Activated CD4-positive, alpha-beta T cell treated with anti-CD3 and anti-CD28 coated beads, Interleukin-2, amount 50 U/mL, for 1 hour (primary cell): ENCODE data around the gene CPLANE2.
"Not testable (repeated sequence)": the region's sequence is repeated elsewhere in the genome, so short reads cannot be mapped to it uniquely, and the experiment has no call there.

ENCODE experiments used
- DNase-seq: peaks from one replicate; pipeline ENCODE4 v3.0.0-alpha.2; 2020

Gene CPLANE2

GRCh38 chr1:16229976-16230740, 6.8 kb downstream of the CPLANE2 start:
- DNase-seq = no peak

GRCh38 chr1:16226490-16227179, 10.3 kb downstream of the CPLANE2 start:
- no peak for DNase-seq

DNA sequence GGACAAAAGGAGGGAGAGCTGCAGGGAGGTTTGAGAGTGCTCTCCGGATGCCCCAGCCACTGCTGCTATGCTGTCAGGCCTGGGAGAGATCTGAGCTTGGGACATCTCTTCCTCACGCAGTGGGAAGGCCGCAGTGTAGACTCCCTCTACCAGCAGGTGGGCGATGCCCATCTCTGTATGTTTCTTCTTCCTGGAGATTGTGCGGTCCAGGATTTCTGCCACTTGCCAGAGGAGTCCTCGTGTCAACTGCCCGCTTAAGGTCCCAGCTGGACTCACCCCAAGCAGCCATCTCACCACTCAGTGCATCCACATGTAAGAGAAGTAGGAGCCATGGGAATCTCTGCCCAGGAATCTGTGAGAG, 10.9 kb downstream of the CPLANE2 start:
- DNase-seq = no peak

- DNase-seq = no peak
Observed at GRCh38 chr1:16224472-16224871, 12.5 kb downstream of the CPLANE2 start.

- not testable (repeated sequence) for DNase-seq
Observed at GRCh38 chr1:16222716-16223115, 14.3 kb downstream of the CPLANE2 start.

DNA sequence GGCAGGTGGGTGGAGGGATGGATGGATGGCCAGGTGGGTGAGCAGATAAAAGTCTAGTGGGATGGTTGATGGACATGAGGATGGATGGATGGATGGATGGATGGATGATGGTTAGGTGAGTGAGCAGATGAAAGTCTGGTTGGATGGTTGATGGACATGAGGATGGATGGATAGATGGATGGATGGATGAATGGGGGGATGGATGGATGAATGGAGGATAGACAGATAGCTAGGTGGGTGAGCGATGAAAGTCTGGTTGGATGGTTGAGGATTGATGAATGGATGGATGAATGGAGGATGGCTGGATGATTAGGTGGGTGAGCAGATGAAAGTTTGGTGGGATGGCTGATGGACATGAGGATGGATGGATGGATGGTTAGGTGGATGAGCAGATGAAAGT, 15.5 kb downstream of the CPLANE2 start:
- no peak for DNase-seq

DNA sequence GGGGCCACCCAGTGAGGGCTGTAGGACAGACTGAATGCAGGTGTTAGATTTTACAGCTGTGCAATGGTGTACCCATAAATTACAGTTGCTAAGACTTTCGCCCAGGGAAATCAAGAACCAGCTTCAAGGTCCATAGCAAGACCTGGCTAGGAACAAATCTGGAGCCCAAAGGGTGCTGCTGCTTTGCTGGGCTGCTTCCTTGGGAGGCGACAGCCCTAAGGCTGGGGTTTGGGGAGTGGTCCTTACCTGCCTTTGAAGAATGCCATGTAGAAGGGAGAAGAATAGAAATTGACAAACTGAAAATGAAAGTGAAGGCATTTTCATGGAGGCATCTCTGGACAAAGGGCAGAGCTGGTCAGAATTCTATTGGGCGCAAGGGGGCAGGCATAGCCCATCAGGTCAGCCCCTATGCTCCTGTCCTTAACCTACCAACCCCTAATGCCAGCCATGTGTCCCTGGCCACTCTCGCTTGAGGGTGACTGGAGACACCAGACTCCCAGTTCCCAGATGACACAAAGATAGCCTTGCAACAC, 16.9 kb downstream of the CPLANE2 start:
- DNase-seq = no peak

DNA sequence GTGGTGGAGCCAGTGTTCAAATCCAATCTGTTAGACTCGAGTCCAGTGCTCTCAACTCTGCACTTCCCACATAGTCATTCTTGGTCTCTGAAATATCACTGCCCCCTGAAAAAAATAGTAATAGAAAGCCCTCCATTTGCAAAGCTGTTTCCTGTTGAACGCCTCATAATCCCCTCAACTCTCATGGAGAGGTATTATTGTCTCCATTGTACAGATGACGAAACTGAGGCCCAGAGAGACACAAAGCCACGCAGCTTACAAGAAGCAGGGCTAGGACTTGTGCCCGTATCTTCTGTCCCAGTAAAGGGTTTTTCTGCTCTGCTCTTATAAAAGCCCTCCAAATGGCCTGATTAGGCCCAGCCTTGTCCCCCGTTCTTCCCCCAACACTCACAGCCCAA, 18.3 kb downstream of the CPLANE2 start:
- DNase-seq = no peak

- DNase-seq = no peak
Observed at GRCh38 chr1:16218014-16218673, 18.8 kb downstream of the CPLANE2 start.

DNA sequence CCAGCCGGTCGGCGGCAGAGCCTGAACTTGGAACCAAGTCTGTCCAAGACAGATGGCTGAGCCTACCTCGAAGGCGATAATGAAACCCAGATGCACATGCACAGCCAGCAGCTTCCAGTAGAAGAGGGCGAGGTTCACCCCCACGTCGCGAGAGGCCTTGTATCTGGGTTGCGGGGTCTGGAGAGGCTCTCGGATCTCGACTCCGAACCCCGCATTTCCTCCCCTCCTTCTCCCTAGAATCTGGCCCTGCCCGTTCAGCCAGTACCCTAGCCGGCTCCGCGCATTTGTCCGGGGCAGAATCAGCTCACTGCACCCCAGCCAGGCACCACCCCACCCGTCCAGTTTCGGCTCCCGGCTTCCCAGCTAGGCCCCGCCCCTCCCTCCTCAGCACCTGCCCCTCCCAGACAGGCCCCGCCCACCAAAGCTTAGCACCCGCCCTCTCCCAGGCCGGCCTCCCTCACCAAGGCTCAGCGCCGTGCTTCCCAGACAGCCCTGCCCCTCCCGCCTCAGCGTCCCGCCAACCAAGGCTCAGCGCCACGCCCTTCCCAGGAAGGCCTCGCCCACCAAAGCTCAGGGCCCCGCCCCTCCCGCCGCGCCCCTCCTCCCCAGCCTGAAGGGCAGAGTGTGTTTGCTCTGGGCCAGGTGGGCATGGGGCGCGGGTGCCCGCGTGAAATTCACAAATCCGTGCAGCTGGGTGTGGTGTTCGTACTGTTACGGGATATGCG, 19.8 kb downstream of the CPLANE2 start:
- peak; percentile 94 for DNase-seq

- peak; percentile 46 for DNase-seq
Observed at GRCh38 chr1:16215882-16216753, 20.9 kb downstream of the CPLANE2 start.

- DNase-seq = not testable (repeated sequence)
Observed at GRCh38 chr1:16215240-16215639, 21.7 kb downstream of the CPLANE2 start.

GRCh38 chr1:16213544-16213943, 23.4 kb downstream of the CPLANE2 start:
- not testable (repeated sequence) for DNase-seq

DNA sequence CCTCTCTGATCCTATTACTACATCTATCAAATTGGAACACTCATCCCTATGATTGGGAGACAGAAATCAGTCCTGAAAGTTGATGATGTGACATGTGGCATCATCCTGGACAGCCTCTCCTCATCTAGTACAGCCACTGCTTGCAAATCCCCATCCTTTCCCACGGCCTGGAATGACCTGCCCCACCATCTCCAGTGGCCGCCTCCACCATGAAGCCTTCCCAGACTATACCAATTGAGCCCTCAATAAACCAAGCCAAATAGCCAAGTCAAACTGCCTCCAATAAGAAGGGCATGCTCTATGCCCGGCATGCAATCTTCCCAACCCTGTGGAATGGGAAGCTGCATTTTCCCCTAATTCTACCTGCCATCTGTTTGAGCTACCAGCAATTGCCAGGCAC, 24.0 kb downstream of the CPLANE2 start:
- DNase-seq = no peak

GRCh38 chr1:16212251-16212961, 24.6 kb downstream of the CPLANE2 start, which contains the start of gene ARHGEF19:
ARHGEF19 (minus strand) TSS chr1:16212652; CDS start chr1:16209054, 3,598 bp downstream.
- DNase-seq = no peak

GRCh38 chr1:16211824-16212223, 25.2 kb downstream of the CPLANE2 start:
- no peak for DNase-seq

GRCh38 chr1:16210581-16210980, 26.4 kb downstream of the CPLANE2 start:
- DNase-seq = no peak

DNA sequence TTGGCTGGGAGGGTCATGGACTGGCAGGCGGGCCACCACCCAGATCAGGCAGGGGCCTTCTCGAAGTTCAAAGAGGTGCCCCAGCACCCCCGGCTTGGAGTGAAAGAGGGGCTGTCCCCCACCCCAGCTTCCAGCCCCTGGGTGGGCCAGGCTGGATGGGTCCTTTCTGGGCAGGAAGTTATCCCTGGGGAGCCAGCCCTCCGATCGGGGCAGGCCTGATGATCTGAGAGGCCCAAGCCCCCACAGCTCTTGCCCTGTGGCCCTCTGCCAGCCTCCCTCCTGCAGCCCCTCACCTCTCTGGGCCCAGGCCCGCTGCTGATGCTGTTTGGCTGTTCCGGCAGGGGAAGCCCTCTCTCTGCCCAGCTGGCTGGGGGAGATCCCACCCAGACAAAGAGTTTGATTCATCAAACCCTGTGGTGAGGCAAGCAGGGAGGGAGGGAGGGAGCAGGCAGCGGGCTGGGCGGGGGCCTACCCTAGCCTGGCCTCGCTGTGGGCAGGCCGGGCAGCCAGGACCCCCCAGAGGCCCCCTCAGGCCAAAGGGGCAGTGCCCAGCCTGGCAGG, 27.1 kb downstream of the CPLANE2 start:
- DNase-seq = no peak

GRCh38 chr1:16209132-16209846, 27.7 kb downstream of the CPLANE2 start:
- no peak for DNase-seq
